GM12878 (cell line): ENCODE results near the gene APOBEC3C. TPM values are rescaled to one million over a fixed set of nuclear protein-coding genes. Genes with fewer than 3 reads are reported as not detected.
A peak's percentile ranks its signal among the peaks of the same experiment; 100 is the strongest.

Experiments used
- ATF7 ChIP-seq: fragments of 450-650 bp; IDR thresholded peaks from 2 replicates; pipeline ENCODE4 v1.6.1; 2016; ENCODE audit warnings: low read depth, mild to moderate bottlenecking
- CBFB ChIP-seq: IDR thresholded peaks from 2 replicates; pipeline ENCODE4 v1.6.1; 2016; ENCODE audit warnings: antibody characterized with exemption, low read depth
- CEBPB ChIP-seq, 2 experiments: fragments of 150-350 bp in 1 of 2; IDR thresholded peaks; 2 replicates each; pipeline ENCODE4 v1.6.1; 2012 to 2014; ENCODE audit warnings: low read depth in 2 of 2, low read length in 2 of 2, borderline replicate concordance in 1 of 2, inconsistent platforms in 1 of 2
- EGR1 ChIP-seq, 2 experiments: IDR thresholded peaks; 1 replicate in 1 of 2; 2 replicates in 1 of 2; pipeline ENCODE4 v1.6.1; 2011 to 2012; ENCODE audit warnings: low read depth in 2 of 2, low read length in 2 of 2, borderline replicate concordance in 1 of 2, mild to moderate bottlenecking in 1 of 2, moderate library complexity in 1 of 2
- JUND ChIP-seq: IDR thresholded peaks from 2 replicates; pipeline ENCODE4 v1.6.1; 2012; ENCODE audit warnings: low read depth, mild to moderate bottlenecking, low read length, improper control_type of control experiment, moderate library complexity
- NR2F1 ChIP-seq: fragments of 450-650 bp; conservative IDR thresholded peaks from 2 replicates; pipeline ENCODE4 v1.6.1; 2017; ENCODE audit warnings: mild to moderate bottlenecking
- SPI1 ChIP-seq: IDR thresholded peaks from 2 replicates; pipeline ENCODE4 v1.6.1; 2011; ENCODE audit warnings: low read depth, mild to moderate bottlenecking, low read length, moderate library complexity, borderline replicate concordance; ENCODE audit not compliant: insufficient read depth
- STAT1 ChIP-seq: fragments of 450-650 bp; conservative IDR thresholded peaks from 2 replicates; pipeline ENCODE4 v1.6.1; 2014; ENCODE audit warnings: antibody characterized with exemption, mild to moderate bottlenecking
- TCF12 ChIP-seq: IDR thresholded peaks from 2 replicates; pipeline ENCODE4 v1.6.1; 2011; ENCODE audit warnings: low read depth, mild to moderate bottlenecking, low read length
- ZNF384 ChIP-seq: IDR thresholded peaks from 2 replicates; pipeline ENCODE4 v1.6.1; 2012; ENCODE audit warnings: low read depth, mild to moderate bottlenecking, low read length, improper control_type of control experiment, borderline replicate concordance
- polyA plus RNA-seq, 11 experiments: library from polyadenylated mRNA; depleted of rRNA in 4 of 11; unstranded in 6 of 11; stranded (reverse) in 5 of 11; fragments of >200 nt; fragmentation: Nextera tagmentation in 4 of 11; fragmentation: Illumina TruSeq in 1 of 11; extraction: Ambion mirVana in 4 of 11; extraction: Trizol in 1 of 11; gene quantifications; 1 replicate in 1 of 11; 2 replicates in 10 of 11; pipeline versions ENCODE4 v1.2.1 to v1.2.3, GENCODE V29; 2011 to 2016; ENCODE audit warnings: inconsistent platforms in 2 of 11, missing spikeins in 2 of 11, low read depth in 1 of 11
- total RNA-seq, 4 experiments: library from RNA; depleted of rRNA in 3 of 4; stranded (reverse); fragments of >200 nt in 3 of 4; fragmentation: Illumina TruSeq in 1 of 4; extraction: Trizol in 1 of 4; gene quantifications; 2 replicates each; pipeline versions ENCODE4 v1.2.1 to v1.2.3, GENCODE V29; 2013 to 2021
- TF ChIP-seq, protein P1 (sequence below): fragments of 450-650 bp; IDR thresholded peaks from 2 replicates; pipeline ENCODE4 v1.6.1; 2017; ENCODE audit warnings: low read depth, mild to moderate bottlenecking, moderate library complexity
- TF ChIP-seq, protein P2 (sequence below): IDR thresholded peaks from 2 replicates; pipeline ENCODE4 v1.6.1; 2012; ENCODE audit warnings: low read depth, low read length, improper control_type of control experiment
- TF ChIP-seq, protein P3 (sequence below), 3 experiments: IDR thresholded peaks in 2 of 3; conservative IDR thresholded peaks in 1 of 3; 2 replicates each; pipeline ENCODE4 v1.5.1; 2011; ENCODE audit warnings: low read depth in 3 of 3, low read length in 3 of 3, mild to moderate bottlenecking in 3 of 3, control low read depth in 2 of 3, moderate library complexity in 2 of 3, inconsistent platforms in 1 of 3, mixed read lengths in 1 of 3; ENCODE audit not compliant: control insufficient read depth in 2 of 3, insufficient read depth in 1 of 3; ENCODE audit errors: extremely low read depth in 1 of 3
- TF ChIP-seq, protein P4 (sequence below): fragments of 450-650 bp; IDR thresholded peaks from 2 replicates; pipeline ENCODE4 v1.6.1; 2016; ENCODE audit warnings: mild to moderate bottlenecking

APOBEC3C gene
- total and polyA plus RNA-seq, 10 of the 15 experiments (the other 5 are each of a cell fraction or from before 2014, with no cell fraction given), result 22.9 to 290 (median 156) TPM

DNA sequence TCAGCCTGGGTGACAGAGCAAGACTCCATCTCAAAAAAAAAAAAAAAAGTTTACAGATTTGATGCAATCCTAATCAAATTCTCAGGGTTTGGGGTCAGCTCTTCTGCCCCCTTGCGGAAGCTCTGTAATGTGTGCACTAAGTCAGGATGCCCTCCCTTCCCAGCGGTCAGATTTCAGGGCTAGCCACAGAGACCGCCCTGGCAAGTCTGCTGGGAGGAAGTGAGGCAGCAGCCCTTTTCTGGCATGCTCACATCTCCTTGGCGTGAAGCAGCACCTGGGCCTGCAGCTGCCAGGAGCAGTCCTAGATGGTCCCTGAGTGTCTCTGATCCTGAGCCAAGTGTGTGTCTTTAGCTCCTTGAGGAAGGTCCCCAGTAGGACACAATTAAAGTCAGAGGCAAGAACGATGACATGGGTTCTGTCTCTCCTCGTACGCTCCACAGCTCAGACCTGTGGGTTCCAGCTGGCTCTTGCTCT, 10.9 kb upstream of the APOBEC3C start (continued):
- TF ChIP-seq CEBPB (IDR thresholded peaks at IDR 0.05; ENCODE audit: borderline replicate concordance in 1 of 2, low read depth in 2 of 2, low read length in 2 of 2) (0 out of 4 replicates have a peak, but pooled peaks of 1 of the 2 experiments have one; percentile 1), SPI1 (peak; percentile 82; the same call in 1 of the 2 replicates), STAT1 (no peak), ATF7 (0 out of 2 replicates have a peak, but pooled peaks have one; percentile 18), ZNF384 (peak; percentile 88), EGR1 (IDR thresholded peaks at IDR 0.05; ENCODE audit: borderline replicate concordance in 1 of 2, low read depth in 2 of 2, low read length in 2 of 2) (no peak), TCF12 (0 out of 2 replicates have a peak, but pooled peaks have one; percentile 65), CBFB (no peak), NR2F1 (peak; percentile 63; the same call in 1 of the 2 replicates), JUND (no peak)
- TF ChIP-seq, protein P1, sequence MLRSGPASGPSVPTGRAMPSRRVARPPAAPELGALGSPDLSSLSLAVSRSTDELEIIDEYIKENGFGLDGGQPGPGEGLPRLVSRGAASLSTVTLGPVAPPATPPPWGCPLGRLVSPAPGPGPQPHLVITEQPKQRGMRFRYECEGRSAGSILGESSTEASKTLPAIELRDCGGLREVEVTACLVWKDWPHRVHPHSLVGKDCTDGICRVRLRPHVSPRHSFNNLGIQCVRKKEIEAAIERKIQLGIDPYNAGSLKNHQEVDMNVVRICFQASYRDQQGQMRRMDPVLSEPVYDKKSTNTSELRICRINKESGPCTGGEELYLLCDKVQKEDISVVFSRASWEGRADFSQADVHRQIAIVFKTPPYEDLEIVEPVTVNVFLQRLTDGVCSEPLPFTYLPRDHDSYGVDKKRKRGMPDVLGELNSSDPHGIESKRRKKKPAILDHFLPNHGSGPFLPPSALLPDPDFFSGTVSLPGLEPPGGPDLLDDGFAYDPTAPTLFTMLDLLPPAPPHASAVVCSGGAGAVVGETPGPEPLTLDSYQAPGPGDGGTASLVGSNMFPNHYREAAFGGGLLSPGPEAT, result peak; percentile 45; the same call in 1 of the 2 replicates
- TF ChIP-seq, protein P2, sequence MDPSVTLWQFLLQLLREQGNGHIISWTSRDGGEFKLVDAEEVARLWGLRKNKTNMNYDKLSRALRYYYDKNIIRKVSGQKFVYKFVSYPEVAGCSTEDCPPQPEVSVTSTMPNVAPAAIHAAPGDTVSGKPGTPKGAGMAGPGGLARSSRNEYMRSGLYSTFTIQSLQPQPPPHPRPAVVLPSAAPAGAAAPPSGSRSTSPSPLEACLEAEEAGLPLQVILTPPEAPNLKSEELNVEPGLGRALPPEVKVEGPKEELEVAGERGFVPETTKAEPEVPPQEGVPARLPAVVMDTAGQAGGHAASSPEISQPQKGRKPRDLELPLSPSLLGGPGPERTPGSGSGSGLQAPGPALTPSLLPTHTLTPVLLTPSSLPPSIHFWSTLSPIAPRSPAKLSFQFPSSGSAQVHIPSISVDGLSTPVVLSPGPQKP, result peak; percentile 76; the same call in 1 of the 2 replicates
- TF ChIP-seq, protein P3, sequence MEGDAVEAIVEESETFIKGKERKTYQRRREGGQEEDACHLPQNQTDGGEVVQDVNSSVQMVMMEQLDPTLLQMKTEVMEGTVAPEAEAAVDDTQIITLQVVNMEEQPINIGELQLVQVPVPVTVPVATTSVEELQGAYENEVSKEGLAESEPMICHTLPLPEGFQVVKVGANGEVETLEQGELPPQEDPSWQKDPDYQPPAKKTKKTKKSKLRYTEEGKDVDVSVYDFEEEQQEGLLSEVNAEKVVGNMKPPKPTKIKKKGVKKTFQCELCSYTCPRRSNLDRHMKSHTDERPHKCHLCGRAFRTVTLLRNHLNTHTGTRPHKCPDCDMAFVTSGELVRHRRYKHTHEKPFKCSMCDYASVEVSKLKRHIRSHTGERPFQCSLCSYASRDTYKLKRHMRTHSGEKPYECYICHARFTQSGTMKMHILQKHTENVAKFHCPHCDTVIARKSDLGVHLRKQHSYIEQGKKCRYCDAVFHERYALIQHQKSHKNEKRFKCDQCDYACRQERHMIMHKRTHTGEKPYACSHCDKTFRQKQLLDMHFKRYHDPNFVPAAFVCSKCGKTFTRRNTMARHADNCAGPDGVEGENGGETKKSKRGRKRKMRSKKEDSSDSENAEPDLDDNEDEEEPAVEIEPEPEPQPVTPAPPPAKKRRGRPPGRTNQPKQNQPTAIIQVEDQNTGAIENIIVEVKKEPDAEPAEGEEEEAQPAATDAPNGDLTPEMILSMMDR (IDR thresholded peaks at IDR 0.05 in 2 of 3, conservative IDR thresholded peaks at IDR 0.05 in 1 of 3; ENCODE audit: control insufficient read depth in 2 of 3, extremely low read depth in 1 of 3, insufficient read depth in 1 of 3, low read depth in 3 of 3, low read length in 3 of 3), result peak; percentile 69 to 76 (median 75)
- TF ChIP-seq, protein P4, sequence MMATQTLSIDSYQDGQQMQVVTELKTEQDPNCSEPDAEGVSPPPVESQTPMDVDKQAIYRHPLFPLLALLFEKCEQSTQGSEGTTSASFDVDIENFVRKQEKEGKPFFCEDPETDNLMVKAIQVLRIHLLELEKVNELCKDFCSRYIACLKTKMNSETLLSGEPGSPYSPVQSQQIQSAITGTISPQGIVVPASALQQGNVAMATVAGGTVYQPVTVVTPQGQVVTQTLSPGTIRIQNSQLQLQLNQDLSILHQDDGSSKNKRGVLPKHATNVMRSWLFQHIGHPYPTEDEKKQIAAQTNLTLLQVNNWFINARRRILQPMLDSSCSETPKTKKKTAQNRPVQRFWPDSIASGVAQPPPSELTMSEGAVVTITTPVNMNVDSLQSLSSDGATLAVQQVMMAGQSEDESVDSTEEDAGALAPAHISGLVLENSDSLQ, result peak; percentile 14; the same call in 1 of the 2 replicates
